HG02759 (cell line): ENCODE data around the gene ALDH1A2.

Experiments used
- ATAC-seq: cut with Tn5 transposase; IDR thresholded peaks from one replicate; pipeline ENCODE4 v1.9.1; 2021; ENCODE audit warnings: mild to moderate bottlenecking, moderate library complexity; ENCODE audit not compliant: unreplicated experiment

The ALDH1A2 gene

DNA sequence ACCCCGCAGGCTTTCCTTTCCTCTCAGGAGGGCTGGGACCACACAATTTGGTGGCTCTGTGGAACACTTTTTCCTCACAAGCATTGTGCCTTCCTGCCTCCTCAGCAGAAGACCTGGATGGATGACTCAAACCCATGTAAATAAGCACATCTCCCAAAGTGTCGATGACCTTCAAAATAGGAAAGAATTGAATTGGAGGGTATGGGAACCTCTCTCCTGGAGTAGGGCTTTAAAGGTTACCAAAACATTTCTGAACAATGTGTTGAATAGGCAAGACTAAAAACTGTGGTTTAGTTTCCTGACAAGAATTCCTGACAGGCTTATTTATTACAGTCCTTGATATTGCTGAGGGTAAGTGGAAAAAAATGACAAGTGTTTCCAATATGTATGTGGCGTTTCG lies 118.2 kb downstream of the ALDH1A2 start:
- ATAC-seq = no peak

GRCh38 chr15:57946491-57947048 lies 118.9 kb downstream of the ALDH1A2 start:
- ATAC-seq = no peak

DNA sequence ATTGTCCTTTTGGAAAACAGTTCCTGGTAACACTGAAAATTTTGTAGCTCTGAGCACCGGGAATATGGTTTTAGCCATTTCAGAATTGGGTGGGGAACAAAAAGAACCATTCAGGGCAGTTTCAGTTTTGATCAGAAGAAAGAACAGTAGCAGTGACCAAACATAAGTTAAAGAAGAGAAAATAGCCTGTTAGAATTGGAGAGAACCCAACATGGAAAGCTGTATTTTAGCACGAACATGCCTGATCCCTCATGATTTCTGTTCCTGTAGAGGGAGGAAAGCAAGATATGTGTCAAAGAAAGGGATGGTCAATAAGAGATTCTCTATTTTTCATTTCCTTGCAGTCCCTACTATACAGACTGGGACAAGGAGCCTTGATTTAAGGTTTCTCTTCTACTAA lies 119.9 kb downstream of the ALDH1A2 start:
- ATAC-seq = no peak

DNA sequence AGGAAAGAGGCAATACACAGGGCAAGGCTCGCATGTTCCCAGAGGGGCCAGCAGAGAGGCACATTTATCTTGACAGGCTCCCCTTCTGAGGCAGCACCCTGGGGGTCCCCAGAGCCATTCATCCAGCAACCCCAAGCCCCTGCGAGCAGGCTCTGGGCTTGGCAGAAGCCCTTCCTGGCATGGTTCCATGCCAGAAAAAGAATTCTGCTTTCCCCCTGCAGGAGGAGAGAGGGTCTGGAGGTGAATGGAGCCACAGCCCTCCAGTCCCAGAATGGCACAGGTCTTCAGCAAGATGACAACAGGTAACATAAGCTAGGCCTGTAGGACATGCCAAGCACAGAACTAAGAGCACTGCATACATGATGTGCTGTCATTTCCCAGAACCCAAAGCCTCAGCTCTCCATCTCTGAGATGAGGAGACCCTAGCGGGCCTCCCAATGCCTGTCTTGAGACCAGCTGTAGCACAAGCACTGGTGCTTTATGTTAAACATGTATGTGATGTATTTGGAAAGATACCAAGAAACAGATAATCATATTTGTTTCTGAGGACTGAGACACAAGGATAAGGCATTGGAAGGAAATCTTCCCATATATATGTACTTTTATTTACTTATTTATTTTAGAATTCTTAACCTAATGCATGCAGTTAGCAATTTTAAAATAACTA lies 121.6 kb downstream of the ALDH1A2 start:
- ATAC-seq = no peak

DNA sequence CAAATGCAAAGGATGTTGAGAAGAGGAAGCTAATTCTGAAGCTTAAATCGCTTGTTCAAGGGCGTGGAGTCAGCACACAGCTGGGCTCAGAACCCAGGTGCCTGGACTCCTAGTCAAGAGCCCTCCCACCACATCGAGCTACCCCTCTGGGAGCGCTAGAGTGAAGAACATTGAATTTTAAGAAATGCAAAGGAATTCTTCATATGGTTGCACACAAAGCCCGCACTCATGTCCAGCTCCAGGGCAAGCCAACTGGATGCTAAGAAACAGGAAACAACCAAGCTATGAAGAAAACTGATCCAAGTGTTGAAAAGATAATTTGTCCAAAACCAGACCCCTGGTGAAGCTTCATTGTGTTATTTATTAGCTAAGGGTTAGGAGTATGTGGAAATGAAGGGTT lies 122.3 kb downstream of the ALDH1A2 start:
- ATAC-seq = no peak

DNA sequence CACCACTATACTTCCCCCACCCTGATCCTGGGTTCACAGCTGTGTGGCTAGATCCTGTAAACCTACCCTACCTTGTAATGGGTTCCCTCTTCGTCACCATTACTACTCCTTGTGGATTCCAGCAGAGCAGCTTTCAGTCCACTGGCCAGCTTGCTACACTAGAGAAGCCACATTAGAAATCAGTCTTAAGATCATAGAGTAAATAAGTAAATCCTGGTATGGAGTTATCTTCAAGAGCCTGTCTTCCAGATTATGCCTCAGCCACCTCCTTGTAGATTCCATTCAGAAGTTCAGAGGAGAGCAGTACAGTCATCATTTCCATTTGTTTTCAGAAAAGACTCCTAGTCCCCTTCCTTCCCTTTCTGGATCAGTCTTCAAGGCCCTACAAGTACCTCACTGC lies 123.7 kb downstream of the ALDH1A2 start:
- ATAC-seq = no peak

- ATAC-seq = no peak
Observed at GRCh38 chr15:57932348-57932747, 133.2 kb downstream of the ALDH1A2 start.

- no peak for ATAC-seq
Observed at GRCh38 chr15:57931570-57931969, 133.9 kb downstream of the ALDH1A2 start.

GRCh38 chr15:57927091-57927631 lies 138.3 kb downstream of the ALDH1A2 start:
- no peak for ATAC-seq

GRCh38 chr15:57925650-57926049 lies 139.9 kb downstream of the ALDH1A2 start:
- ATAC-seq = no peak

- ATAC-seq = no peak
Observed at GRCh38 chr15:57924598-57924997, 140.9 kb downstream of the ALDH1A2 start.

- ATAC-seq = no peak
Observed at GRCh38 chr15:57923750-57924149, 141.8 kb downstream of the ALDH1A2 start.

DNA sequence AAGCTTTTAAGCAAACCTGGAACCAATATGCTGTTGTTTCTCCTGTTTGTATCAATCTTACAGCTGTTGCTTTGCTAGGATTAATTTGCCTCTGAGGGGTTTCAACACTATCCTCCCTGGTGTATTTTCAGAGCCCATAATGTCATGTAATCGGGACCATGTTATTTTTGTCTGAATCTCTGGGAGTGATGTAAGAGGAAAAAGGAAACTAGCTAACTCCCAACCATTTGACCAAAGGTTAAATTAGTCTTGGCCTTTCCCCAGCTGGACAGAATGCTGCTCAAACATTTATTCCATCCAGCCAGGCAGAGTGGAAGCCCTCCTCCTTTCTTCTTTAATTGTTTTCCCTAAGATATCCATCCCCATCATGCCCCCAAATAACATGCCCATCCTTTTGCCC lies 142.2 kb downstream of the ALDH1A2 start:
- ATAC-seq = no peak

- no peak for ATAC-seq
Observed at GRCh38 chr15:57922776-57923175, 142.7 kb downstream of the ALDH1A2 start.

- no peak for ATAC-seq
Observed at GRCh38 chr15:57921371-57921770, 144.1 kb downstream of the ALDH1A2 start.

DNA sequence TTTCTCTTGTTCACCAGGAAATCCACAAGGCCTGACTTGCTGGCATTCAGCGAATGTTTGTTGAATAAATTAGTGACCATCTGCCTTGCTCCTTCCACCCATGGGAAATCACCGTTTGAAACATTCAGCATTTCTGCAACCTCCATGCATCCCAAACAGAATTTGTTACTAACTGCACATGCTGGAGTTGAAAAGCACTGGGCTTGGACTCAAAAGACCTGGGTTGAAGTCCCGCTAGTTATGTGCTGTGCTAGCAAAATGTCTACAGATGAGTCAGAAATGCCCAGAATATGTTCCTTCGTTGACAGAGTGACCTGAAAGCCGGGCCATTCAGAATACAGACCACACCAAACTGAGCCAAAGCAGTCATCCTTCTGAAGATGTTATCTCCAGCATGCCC lies 144.6 kb downstream of the ALDH1A2 start:
- no peak for ATAC-seq

GRCh38 chr15:57919754-57920153 lies 145.8 kb downstream of the ALDH1A2 start:
- no peak for ATAC-seq

GRCh38 chr15:57917998-57918397 lies 147.5 kb downstream of the ALDH1A2 start:
- no peak for ATAC-seq

DNA sequence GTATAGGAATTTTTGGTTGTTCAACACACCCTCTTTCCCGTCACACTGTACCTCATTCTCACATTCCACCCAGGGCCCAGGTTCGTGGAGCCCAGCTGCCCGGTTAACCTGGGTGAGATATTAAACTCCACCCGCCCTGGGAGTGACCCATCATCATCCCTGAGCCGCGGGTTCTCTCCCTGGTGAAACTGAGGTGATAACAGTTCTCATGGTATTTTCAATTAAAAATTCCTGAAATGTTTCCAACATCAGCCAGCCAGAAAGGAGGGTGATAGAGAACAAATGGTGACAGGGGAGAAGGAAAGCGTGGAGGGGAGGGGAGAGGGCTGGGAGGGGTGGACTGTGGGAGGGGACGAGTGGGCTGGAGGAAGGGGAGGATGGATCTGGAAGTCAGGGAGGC lies 148.8 kb downstream of the ALDH1A2 start:
- ATAC-seq = no peak

DNA sequence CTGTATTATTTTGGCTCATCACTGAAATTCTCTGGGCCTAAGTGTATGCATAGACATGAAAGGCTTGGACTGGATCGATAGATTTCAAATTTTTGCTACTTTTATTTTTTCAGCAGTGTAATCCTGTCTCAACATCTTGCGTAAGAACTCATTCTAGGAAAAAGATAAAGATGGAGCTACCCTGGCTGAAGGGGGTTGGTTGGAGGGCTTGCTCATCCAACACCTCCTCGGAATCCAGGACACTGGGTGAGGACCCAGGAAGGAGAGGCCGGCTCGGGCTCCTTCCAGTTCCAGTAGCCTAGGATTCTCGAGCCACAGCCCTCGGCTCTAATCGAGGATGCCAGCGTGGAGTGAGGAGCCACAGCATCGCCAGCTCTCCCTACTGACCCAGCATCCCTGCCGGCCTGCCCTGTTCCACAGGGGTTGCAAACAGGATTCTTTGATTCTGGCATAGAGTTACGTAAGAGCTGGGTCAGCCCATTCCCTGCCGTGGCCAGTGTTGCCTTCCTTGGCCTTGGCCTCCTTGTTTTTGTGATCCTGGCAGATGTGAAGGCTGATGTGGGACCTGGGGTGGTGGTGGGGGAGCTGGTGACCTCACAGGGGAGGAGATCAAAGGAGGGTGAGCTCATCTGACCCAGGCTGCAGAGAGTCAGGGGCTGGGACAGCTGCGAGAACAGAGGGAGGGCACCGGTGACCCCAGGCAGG lies 149.5 kb downstream of the ALDH1A2 start:
- ATAC-seq = no peak

- no peak for ATAC-seq
Observed at GRCh38 chr15:57914350-57915055, 151.0 kb downstream of the ALDH1A2 start.
